IMR-90 (cell line): ENCODE measurements around the gene FHDC1. TPM values are rescaled to one million over a fixed set of nuclear protein-coding genes. Genes with fewer than 3 reads are reported as not detected.
A peak's percentile ranks its signal among the peaks of the same experiment; 100 is the strongest.

ENCODE experiments used
- ATAC-seq: fragments of 200-7000 bp; cut with Tn5 transposase; 2 replicates; pipeline ENCODE4 v1.9.1; 2020; ENCODE audit warnings: low read depth, mild to moderate bottlenecking, moderate library complexity
- BruUV-seq: library from RNA; stranded (reverse); fragments of 400-500 nt; replicated peaks from 2 replicates; lab custom pipeline; 2021; lab: Mats Ljungman, UMichigan
- CTCF ChIA-PET: fragments of 300-600 bp; formaldehyde crosslinking; extraction: SDS; loops from one replicate; lab custom pipeline; 2021; ENCODE audit warnings: antibody characterized with exemption; lab: Yijun Ruan, JAX
- POLR2A ChIA-PET: fragments of 300-600 bp; sonication (Branson Sonifier 250); formaldehyde crosslinking; loops from one replicate; lab custom pipeline; 2022; ENCODE audit warnings: antibody characterized with exemption; ENCODE audit not compliant: unreplicated experiment; lab: Charles Lee
- DNase-seq: peaks from one replicate; pipeline ENCODE4 v3.0.0; 2013
- H2AFZ ChIP-seq: replicated peaks from 2 replicates; pipeline ENCODE3; 2013; ENCODE audit warnings: low read length, mild to moderate bottlenecking; ENCODE audit not compliant: poor library complexity
- H2AK5ac ChIP-seq: 2 replicates; pipeline ENCODE4 v1.6.1; 2013; ENCODE audit warnings: low read depth, low read length, inconsistent platforms
- H2AK9ac ChIP-seq: replicated peaks from 2 replicates; pipeline ENCODE3; 2013; ENCODE audit warnings: mild to moderate bottlenecking, low read depth, low read length, moderate library complexity; ENCODE audit not compliant: poor library complexity
- H2BK120ac ChIP-seq: 2 replicates; pipeline ENCODE4 v1.6.1; 2013; ENCODE audit warnings: low read depth, low read length, inconsistent platforms
- H2BK15ac ChIP-seq: 3 replicates; pipeline ENCODE4 v1.6.1; 2013; ENCODE audit warnings: low read depth, low read length, inconsistent platforms
- H2BK20ac ChIP-seq: 2 replicates; pipeline ENCODE4 v1.6.1; 2013; ENCODE audit warnings: low read depth, mild to moderate bottlenecking, inconsistent platforms, low read length, moderate library complexity
- H2BK5ac ChIP-seq: 2 replicates; pipeline ENCODE4 v1.6.1; 2013; ENCODE audit warnings: mild to moderate bottlenecking, low read depth, low read length, inconsistent platforms; ENCODE audit not compliant: poor library complexity, severe bottlenecking
- H3K14ac ChIP-seq: replicated peaks from 2 replicates; pipeline ENCODE4 v1.6.1; 2013; ENCODE audit warnings: low read depth, low read length, inconsistent platforms
- H3K18ac ChIP-seq: 2 replicates; pipeline ENCODE4 v1.6.1; 2013; ENCODE audit warnings: low read depth, low read length, control low read depth
- H3K23ac ChIP-seq: 2 replicates; pipeline ENCODE4 v1.6.1; 2013; ENCODE audit warnings: low read depth, low read length, inconsistent platforms
- H3K27ac ChIP-seq: 2 replicates; pipeline ENCODE4 v1.5.1; 2013; ENCODE audit warnings: mild to moderate bottlenecking, control low read depth, low read length; ENCODE audit not compliant: insufficient read depth
- H3K27me3 ChIP-seq: 2 replicates; pipeline ENCODE4 v1.6.1; 2013; ENCODE audit warnings: low read length; ENCODE audit not compliant: control insufficient read depth, insufficient read depth
- H3K36me3 ChIP-seq: 2 replicates; pipeline ENCODE4 v1.6.1; 2013; ENCODE audit warnings: low read length, mixed read lengths; ENCODE audit not compliant: control insufficient read depth, insufficient read depth
- H3K4ac ChIP-seq: 2 replicates; pipeline ENCODE4 v1.6.1; 2013; ENCODE audit warnings: low read depth, low read length, inconsistent platforms
- H3K4me1 ChIP-seq: 2 replicates; pipeline ENCODE4 v1.6.1; 2013; ENCODE audit warnings: low read length, mixed read lengths; ENCODE audit not compliant: control insufficient read depth, insufficient read depth
- H3K4me2 ChIP-seq: 2 replicates; pipeline ENCODE4 v1.6.1; 2013; ENCODE audit warnings: low read depth, mild to moderate bottlenecking, control low read depth, low read length, moderate library complexity
- H3K4me3 ChIP-seq: 2 replicates; pipeline ENCODE4 v1.5.1; 2013; ENCODE audit warnings: low read depth, mild to moderate bottlenecking, control low read depth, low read length, moderate library complexity; ENCODE audit not compliant: insufficient read depth
- H3K56ac ChIP-seq: 2 replicates; pipeline ENCODE4 v1.6.1; 2013; ENCODE audit warnings: low read length, inconsistent platforms; ENCODE audit not compliant: insufficient read depth; ENCODE audit errors: extremely low read depth
- H3K79me1 ChIP-seq, 2 experiments: 2 replicates each; pipeline ENCODE4 v1.6.1; 2013; ENCODE audit warnings: low read length in 2 of 2, inconsistent platforms in 1 of 2, low read depth in 1 of 2
- H3K9ac ChIP-seq: 2 replicates; pipeline ENCODE4 v1.6.1; 2013; ENCODE audit warnings: low read depth, low read length, control low read depth
- H3K9me1 ChIP-seq: 2 replicates; pipeline ENCODE4 v1.6.1; 2013; ENCODE audit warnings: low read length, inconsistent platforms; ENCODE audit not compliant: insufficient read depth
- H3K9me3 ChIP-seq: 2 replicates; pipeline ENCODE4 v1.6.1; 2013; ENCODE audit warnings: low read length; ENCODE audit not compliant: control insufficient read depth, insufficient read depth
- H4K20me1 ChIP-seq: 2 replicates; pipeline ENCODE4 v1.6.1; 2013; ENCODE audit warnings: low read length, inconsistent platforms; ENCODE audit not compliant: insufficient read depth
- H4K5ac ChIP-seq: 2 replicates; pipeline ENCODE4 v1.6.1; 2013; ENCODE audit warnings: mild to moderate bottlenecking, low read depth, low read length, control low read depth
- H4K8ac ChIP-seq, 2 experiments: 2 replicates each; pipeline ENCODE4 v1.6.1; 2013; ENCODE audit warnings: low read depth in 2 of 2, low read length in 2 of 2, control low read depth in 1 of 2, inconsistent platforms in 1 of 2
- H4K91ac ChIP-seq: 2 replicates; pipeline ENCODE4 v1.6.1; 2013; ENCODE audit warnings: low read depth, low read length, inconsistent platforms; ENCODE audit not compliant: insufficient read depth
- BHLHE40 ChIP-seq: fragments of 150-350 bp; IDR thresholded peaks from 2 replicates; pipeline ENCODE4 v1.6.1; 2016; ENCODE audit warnings: mild to moderate bottlenecking, low read depth, low read length
- CEBPB ChIP-seq: IDR thresholded peaks from 2 replicates; pipeline ENCODE4 v1.6.1; 2012; ENCODE audit warnings: low read depth, low read length, improper control_type of control experiment
- CHD1 ChIP-seq: IDR thresholded peaks from 2 replicates; pipeline ENCODE4 v1.6.1; 2012; ENCODE audit warnings: low read depth, low read length, improper control_type of control experiment
- FOS ChIP-seq: fragments of 150-350 bp; IDR thresholded peaks from 2 replicates; pipeline ENCODE4 v1.6.1; 2016; ENCODE audit warnings: low read depth, low read length
- MAFK ChIP-seq: IDR thresholded peaks from 2 replicates; pipeline ENCODE4 v1.6.1; 2012; ENCODE audit warnings: low read depth, low read length, improper control_type of control experiment
- MAZ ChIP-seq: IDR thresholded peaks from 2 replicates; pipeline ENCODE4 v1.6.1; 2012; ENCODE audit warnings: low read depth, mild to moderate bottlenecking, low read length, improper control_type of control experiment, moderate library complexity, borderline replicate concordance
- MXI1 ChIP-seq: IDR thresholded peaks from 2 replicates; pipeline ENCODE4 v1.6.1; 2012; ENCODE audit warnings: low read depth, mild to moderate bottlenecking, low read length, moderate library complexity, borderline replicate concordance
- NFE2L2 ChIP-seq: fragments of 150-350 bp; IDR thresholded peaks from 2 replicates; pipeline ENCODE4 v1.6.1; 2016; ENCODE audit warnings: low read depth, mild to moderate bottlenecking, low read length
- POLR2A ChIP-seq: IDR thresholded peaks from 2 replicates; pipeline ENCODE4 v1.6.1; 2012; ENCODE audit warnings: mild to moderate bottlenecking, low read depth, low read length
- RAD21 ChIP-seq: IDR thresholded peaks from 2 replicates; pipeline ENCODE4 v1.6.1; 2012; ENCODE audit warnings: low read length, improper control_type of control experiment
- RFX5 ChIP-seq: IDR thresholded peaks from 2 replicates; pipeline ENCODE4 v1.8.0; 2012; ENCODE audit warnings: low read depth, mild to moderate bottlenecking, low read length, moderate library complexity
- WGBS, 2 experiments: methylation state at CpG; one replicate each; pipeline versions ENCODE4 v1.1.5 to v1.1.7; 2013; ENCODE audit warnings: missing lambda C conversion rate in 2 of 2; ENCODE audit not compliant: insufficient read length in 1 of 2; ENCODE audit errors: extremely low coverage in 2 of 2; 5-methylcytosine and 5-hydroxymethylcytosine counted together
- dilution Hi-C: fragments of 300-500 bp; cut with HindIII; formaldehyde crosslinking; loops from one replicate; pipeline ENCODE4 v1.14.3; 2018; ENCODE audit warnings: low sequenced_read_pairs; ENCODE audit not compliant: unreplicated experiment
- in situ Hi-C: fragments of 300-500 bp; cut with MboI; formaldehyde crosslinking; loops from 3 replicates; pipeline ENCODE4 v1.14.3; 2019; ENCODE audit warnings: low sequenced_read_pairs, inconsistent platforms, mixed read lengths
- intact Hi-C: fragments of 100-400 bp; cut with micrococcal nuclease; formaldehyde crosslinking; loops from 2 replicates; pipeline ENCODE4 v1.10.0; 2022
- polyA plus RNA-seq, 3 experiments: library from polyadenylated mRNA; depleted of rRNA; stranded (reverse); fragments of >200 nt; gene quantifications; 2 replicates each; pipeline ENCODE4 v1.2.3, GENCODE V29; 2012; ENCODE audit warnings: low replicate concordance in 1 of 3
- total RNA-seq: library from RNA; depleted of rRNA; stranded (reverse); fragments of >200 nt; gene quantifications from 2 replicates; pipeline ENCODE4 v1.2.3, GENCODE V29; 2012
- TF ChIP-seq, protein P1 (sequence below): fragments of 150-350 bp; IDR thresholded peaks from 2 replicates; pipeline ENCODE4 v1.6.1; 2016; ENCODE audit warnings: low read depth, mild to moderate bottlenecking, low read length, moderate library complexity, borderline replicate concordance
- TF ChIP-seq, protein P2 (sequence below): fragments of 150-350 bp; IDR thresholded peaks from 2 replicates; pipeline ENCODE4 v1.6.1; 2017; ENCODE audit warnings: mild to moderate bottlenecking, antibody characterized with exemption, low read length, low read depth

FHDC1 gene
- total and polyA plus RNA-seq, 2 of the 4 experiments (the other 2 are of a cell fraction) = under 0.01 to 0.09 TPM

DNA sequence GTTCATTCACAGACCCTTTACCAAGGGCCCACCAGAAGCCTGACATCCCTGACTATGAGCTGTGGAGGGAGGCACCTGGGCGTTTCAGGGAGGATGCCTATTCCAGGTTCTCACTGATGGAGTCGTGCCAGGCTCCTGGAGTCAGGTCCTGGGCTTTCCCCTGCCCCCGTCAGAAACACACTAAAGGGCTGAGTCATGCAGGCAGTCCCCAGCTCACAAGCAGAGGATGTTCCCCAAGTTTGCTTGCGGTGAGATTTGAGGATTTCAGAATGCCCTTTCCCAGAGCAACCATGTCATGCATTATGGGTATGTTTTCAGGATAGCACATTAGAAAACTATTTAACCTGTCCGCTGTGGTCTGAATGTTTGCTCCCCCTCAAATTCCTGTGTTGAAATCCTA, 45.2 kb downstream of the FHDC1 start:
- H3K4ac ChIP-seq = no peak overlapping the region
- peaks cover 9% of the 10 kb centered on the region for H3K27me3 ChIP-seq
- H2BK120ac ChIP-seq = no peak overlapping the region
- no peak overlapping the region for H3K4me3 ChIP-seq
- H2AK5ac ChIP-seq = no peak overlapping the region
- no peak overlapping the region for H3K56ac ChIP-seq
- H4K91ac ChIP-seq = no peak overlapping the region
- H2BK15ac ChIP-seq = no peak overlapping the region
- ChIA-PET CTCF (no interaction called here), POLR2A (no interaction called here)
- no peaks in the 10 kb centered on the region for H3K36me3 ChIP-seq
- no peak overlapping the region for H3K14ac ChIP-seq
- no peak overlapping the region for H3K18ac ChIP-seq
- H3K23ac ChIP-seq = no peak overlapping the region
- TF ChIP-seq RAD21 (no peak), CHD1 (no peak), RFX5 (no peak), CEBPB (no peak), MAFK (no peak), FOS (no peak), BHLHE40 (no peak), MXI1 (no peak), MAZ (no peak), POLR2A (no peak), NFE2L2 (no peak)
- TF ChIP-seq, protein P1, sequence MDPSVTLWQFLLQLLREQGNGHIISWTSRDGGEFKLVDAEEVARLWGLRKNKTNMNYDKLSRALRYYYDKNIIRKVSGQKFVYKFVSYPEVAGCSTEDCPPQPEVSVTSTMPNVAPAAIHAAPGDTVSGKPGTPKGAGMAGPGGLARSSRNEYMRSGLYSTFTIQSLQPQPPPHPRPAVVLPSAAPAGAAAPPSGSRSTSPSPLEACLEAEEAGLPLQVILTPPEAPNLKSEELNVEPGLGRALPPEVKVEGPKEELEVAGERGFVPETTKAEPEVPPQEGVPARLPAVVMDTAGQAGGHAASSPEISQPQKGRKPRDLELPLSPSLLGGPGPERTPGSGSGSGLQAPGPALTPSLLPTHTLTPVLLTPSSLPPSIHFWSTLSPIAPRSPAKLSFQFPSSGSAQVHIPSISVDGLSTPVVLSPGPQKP = no peak
- TF ChIP-seq, protein P2, sequence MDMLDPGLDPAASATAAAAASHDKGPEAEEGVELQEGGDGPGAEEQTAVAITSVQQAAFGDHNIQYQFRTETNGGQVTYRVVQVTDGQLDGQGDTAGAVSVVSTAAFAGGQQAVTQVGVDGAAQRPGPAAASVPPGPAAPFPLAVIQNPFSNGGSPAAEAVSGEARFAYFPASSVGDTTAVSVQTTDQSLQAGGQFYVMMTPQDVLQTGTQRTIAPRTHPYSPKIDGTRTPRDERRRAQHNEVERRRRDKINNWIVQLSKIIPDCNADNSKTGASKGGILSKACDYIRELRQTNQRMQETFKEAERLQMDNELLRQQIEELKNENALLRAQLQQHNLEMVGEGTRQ = no peak
- H4K20me1 ChIP-seq = no peaks in the 10 kb centered on the region
- no peak overlapping the region for H3K9ac ChIP-seq
- no peak overlapping the region for H4K5ac ChIP-seq
- no peak overlapping the region for H2AFZ ChIP-seq
- DNase-seq (peak; percentile 15), ATAC-seq (no peak)
- no peak overlapping the region for H4K8ac ChIP-seq
- no TSS peak for BruUV-seq
- H2BK5ac ChIP-seq = no peak overlapping the region
- H3K9me3 ChIP-seq = no peaks in the 10 kb centered on the region
- H2AK9ac ChIP-seq = no peak overlapping the region
- no peaks in the 10 kb centered on the region for H3K4me1 ChIP-seq
- no peak overlapping the region for H2BK20ac ChIP-seq
- in situ Hi-C loops = no loop called here
- intact Hi-C loops = no loop called here
- no peaks in the 10 kb centered on the region for H3K79me1 ChIP-seq
- dilution Hi-C loops = no loop called here
- peaks cover 6% of the 10 kb centered on the region; the same call in 1 of the 2 replicates for H3K9me1 ChIP-seq
- no peak overlapping the region for H3K27ac ChIP-seq
- WGBS, 2 experiments = no CpG with 5 or more reads among the region's 5 CpGs
- H3K4me2 ChIP-seq = no peak overlapping the region
